ENCODE measurements around the gene DAAM2.

DNA sequence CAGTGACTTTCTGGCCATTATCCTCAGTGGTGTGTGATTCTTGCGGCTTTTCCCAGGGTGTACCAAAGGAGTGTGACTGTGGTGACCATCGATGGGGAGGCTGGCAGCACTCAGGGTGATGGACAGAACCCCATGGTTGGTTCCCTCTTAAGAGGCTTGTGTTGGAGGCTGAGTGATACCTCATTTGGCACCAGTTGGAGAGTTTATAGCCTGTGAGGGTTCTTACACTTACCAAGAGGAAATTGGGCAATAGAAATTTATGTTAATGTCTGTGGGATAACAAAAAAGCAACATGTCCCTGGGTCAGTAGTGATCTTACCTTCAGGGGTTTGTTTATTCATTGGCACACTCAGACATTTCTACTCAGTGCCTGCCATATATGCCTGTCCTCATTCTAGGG is 37.2 kb downstream of the DAAM2 start:
- TF ChIP-seq CTCF (conservative IDR thresholded peaks at IDR 0.05; ENCODE audit: low read depth, low read length) (no peak), EZH2 (IDR thresholded peaks at IDR 0.05; ENCODE audit: borderline replicate concordance, low read depth, low read length, poor library complexity, severe bottlenecking) (no peak)

All from A673 (cell line).